Effector memory CD4-positive, alpha-beta T cell (primary cell): ENCODE results near the gene STIM2.

Experiments
- DNase-seq, 3 donors: peaks; one replicate each; pipeline ENCODE4 v3.0.0-alpha.2; 2020
- H3K27ac ChIP-seq: 2 replicates; pipeline ENCODE4 v1.7.0; 2013; ENCODE audit warnings: mild to moderate bottlenecking, low read length, moderate library complexity; ENCODE audit not compliant: insufficient read depth, poor library complexity, severe bottlenecking
- H3K27me3 ChIP-seq: replicated peaks from 2 replicates; pipeline ENCODE4 v1.7.0; 2013; ENCODE audit warnings: mild to moderate bottlenecking, low read length; ENCODE audit not compliant: insufficient read depth, control insufficient read depth, poor library complexity, severe bottlenecking
- H3K36me3 ChIP-seq: 2 replicates; pipeline ENCODE4 v1.7.0; 2013; ENCODE audit warnings: mild to moderate bottlenecking, low read length, moderate library complexity; ENCODE audit not compliant: control insufficient read depth, insufficient read depth
- H3K4me1 ChIP-seq: 2 replicates; pipeline ENCODE4 v1.7.0; 2013; ENCODE audit warnings: low read length, mild to moderate bottlenecking; ENCODE audit not compliant: control insufficient read depth, insufficient read depth, poor library complexity, severe bottlenecking
- H3K4me3 ChIP-seq: 2 replicates; pipeline ENCODE4 v1.7.0; 2013; ENCODE audit warnings: low read length, low read depth, mild to moderate bottlenecking; ENCODE audit not compliant: insufficient read depth, poor library complexity, severe bottlenecking
- H3K9me3 ChIP-seq: 2 replicates; pipeline ENCODE4 v1.7.0; 2013; ENCODE audit warnings: mild to moderate bottlenecking, low read length, moderate library complexity; ENCODE audit not compliant: control insufficient read depth

The STIM2 gene

DNA sequence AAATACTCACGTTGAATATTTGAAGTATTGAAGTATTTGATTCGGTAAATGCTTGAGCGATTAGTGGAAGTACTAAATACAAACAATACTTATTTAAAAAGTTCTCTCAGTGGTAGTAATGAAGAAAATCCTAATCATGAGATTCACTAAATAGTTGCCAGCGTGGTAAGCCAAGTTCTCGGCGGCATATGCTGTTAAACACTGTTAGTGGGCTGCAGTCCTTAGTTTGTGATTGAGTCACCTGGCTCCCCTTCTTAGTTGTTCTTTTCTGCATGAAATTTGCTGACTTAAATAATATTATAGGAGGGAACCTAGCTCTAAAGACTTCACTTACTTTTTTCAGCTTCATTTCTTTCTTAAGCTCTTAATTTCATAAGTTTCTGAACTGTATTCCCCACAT is 51.4 kb downstream of the STIM2 start:
- Histone ChIP-seq H3K4me3 (no peak overlapping the region), H3K9me3 (no peaks in the 10 kb centered on the region), H3K27me3 (no peaks in the 10 kb centered on the region), H3K4me1 (peaks cover 8% of the 10 kb centered on the region), H3K27ac (no peak overlapping the region), H3K36me3 (no peaks in the 10 kb centered on the region)
- DNase-seq = no peak

DNA sequence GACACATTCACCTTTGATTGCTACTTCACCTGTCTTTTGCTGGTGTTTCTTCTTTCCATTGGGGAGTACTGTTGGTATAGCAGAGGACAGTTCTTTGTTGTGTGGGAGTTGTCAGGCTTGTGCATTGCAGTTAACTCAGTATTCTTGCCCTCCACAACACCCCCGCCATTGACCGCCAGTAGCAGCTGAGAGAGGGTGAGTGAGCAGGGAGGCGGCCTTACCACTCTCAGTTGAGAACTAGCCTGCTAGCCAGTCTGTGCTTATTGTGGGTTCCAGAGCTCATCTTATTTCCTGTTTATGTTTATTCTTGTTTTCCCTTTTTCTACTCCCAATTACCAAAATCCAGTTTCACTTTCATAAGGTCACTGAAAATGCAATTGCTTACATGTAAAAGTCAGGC is 52.2 kb downstream of the STIM2 start:
- H3K4me1 ChIP-seq = peaks cover 8% of the 10 kb centered on the region
- no peak overlapping the region for H3K27ac ChIP-seq
- no peak overlapping the region for H3K4me3 ChIP-seq
- no peaks in the 10 kb centered on the region for H3K9me3 ChIP-seq
- H3K27me3 ChIP-seq = no peaks in the 10 kb centered on the region
- no peaks in the 10 kb centered on the region for H3K36me3 ChIP-seq
- DNase-seq = no peak

DNA sequence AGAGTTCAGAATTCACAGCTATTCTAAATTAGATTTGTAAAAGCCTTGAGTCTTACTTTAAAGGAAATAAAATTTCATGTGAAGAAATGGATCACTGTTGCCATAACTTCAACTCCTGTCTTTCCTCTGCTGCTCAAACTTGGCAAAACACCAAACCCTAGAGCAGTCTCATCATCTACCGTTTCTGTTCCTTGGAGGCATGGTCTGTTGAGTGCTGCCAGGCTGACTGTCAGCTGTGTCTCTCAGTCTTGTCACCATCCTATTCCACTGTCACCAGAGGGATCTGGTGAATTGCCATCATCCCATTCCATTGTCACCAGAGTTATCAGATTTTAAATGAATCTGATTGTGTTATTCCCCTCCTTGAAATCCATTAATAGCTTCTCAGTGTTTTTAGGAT is 55.6 kb downstream of the STIM2 start:
- H3K4me1 ChIP-seq = peaks cover 5% of the 10 kb centered on the region

DNA sequence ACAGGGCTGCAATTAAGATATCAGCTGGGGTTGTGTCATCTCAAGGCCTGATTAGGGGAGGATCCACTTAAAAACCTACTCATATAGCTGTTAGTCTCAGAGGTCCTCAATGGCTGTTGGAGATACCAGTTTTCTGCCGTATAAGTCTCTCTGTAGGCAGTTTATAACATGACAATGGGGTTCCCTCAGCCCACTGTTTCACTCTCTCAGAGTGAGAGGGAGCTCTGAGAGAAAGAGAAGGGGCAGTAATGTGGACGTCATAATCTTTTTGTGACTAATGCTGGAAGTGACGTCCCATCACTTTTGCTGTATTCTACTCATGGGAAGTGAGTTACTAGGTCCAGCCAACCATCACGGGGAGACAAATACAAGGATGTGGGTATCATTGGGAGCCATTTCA is 70.3 kb downstream of the STIM2 start:
- no peaks in the 10 kb centered on the region for H3K27me3 ChIP-seq
- H3K4me1 ChIP-seq = peaks cover 4% of the 10 kb centered on the region
- no peak overlapping the region for H3K27ac ChIP-seq
- DNase-seq = no peak
- no peak overlapping the region for H3K4me3 ChIP-seq
- no peaks in the 10 kb centered on the region for H3K36me3 ChIP-seq
- H3K9me3 ChIP-seq = no peaks in the 10 kb centered on the region

More for the DNA sequence above, 55.6 kb downstream of the STIM2 start:
- peaks cover 16% of the 10 kb centered on the region for H3K36me3 ChIP-seq
- H3K4me3 ChIP-seq = no peak overlapping the region
- no peaks in the 10 kb centered on the region for H3K27me3 ChIP-seq
- no peaks in the 10 kb centered on the region for H3K9me3 ChIP-seq
- H3K27ac ChIP-seq = no peak overlapping the region
- no peak for DNase-seq

DNA sequence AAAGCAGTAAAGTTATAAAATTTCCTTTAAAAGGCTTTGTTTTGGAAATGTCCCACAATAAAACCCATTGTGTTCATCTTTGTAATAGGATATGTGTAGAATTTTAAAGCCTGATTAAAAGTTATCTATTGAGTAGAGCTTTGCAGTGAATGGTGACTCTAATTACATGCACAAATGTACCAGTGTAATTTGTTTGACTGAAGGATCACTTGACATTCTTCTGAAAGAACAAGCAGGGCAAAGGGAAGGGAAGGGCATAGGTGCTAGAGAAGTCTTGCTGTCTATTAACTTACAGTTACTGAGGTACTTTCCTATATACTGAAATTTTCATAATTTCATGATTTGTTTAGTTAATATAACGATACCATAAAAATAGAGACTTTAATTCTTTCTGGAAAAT is 70.8 kb downstream of the STIM2 start:
- DNase-seq = no peak
- Histone ChIP-seq H3K36me3 (no peaks in the 10 kb centered on the region), H3K27me3 (no peaks in the 10 kb centered on the region), H3K27ac (no peak overlapping the region), H3K9me3 (no peaks in the 10 kb centered on the region), H3K4me1 (peaks cover 4% of the 10 kb centered on the region), H3K4me3 (no peak overlapping the region)

DNA sequence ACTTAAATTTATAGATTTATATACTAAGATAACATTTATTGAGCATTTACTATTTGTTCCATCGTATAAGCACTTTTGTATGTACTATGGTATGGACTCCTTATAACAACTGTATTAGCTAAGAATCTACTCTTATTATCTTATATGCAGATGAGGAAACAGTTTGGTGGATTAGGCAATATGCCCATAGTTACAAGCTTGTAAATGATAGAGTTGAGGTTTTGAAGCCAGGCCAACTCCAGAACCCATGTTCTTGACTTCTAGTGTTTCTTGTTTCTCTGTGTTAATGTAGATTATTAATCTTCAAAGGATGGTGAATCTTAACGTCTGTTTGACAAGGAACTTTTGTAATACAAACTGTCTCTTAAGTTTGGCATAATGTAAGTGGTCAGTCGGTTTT is 71.3 kb downstream of the STIM2 start:
- H3K4me1 ChIP-seq = peaks cover 4% of the 10 kb centered on the region
- no peak for DNase-seq
- no peaks in the 10 kb centered on the region for H3K36me3 ChIP-seq
- H3K4me3 ChIP-seq = no peak overlapping the region
- H3K27me3 ChIP-seq = no peaks in the 10 kb centered on the region
- H3K9me3 ChIP-seq = no peaks in the 10 kb centered on the region
- H3K27ac ChIP-seq = no peak overlapping the region

DNA sequence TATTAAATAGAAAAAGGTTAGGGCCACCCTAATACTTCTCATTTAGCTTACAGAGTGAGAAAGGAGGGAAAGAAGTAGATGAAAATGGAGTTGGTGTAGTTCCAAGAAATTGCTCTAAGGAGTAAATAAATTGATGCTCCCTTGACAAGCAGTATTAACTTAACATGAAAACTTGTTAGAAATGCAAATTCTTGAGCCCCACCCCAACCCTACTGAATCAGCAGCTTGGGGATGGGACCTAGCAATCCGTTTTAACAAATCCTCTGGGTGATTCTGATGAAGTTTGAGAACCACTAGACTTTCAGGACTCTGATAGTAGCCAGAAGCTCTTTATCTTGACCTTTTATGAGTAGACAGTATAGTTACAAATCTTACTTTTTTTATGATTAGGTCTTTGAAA is 74.8 kb downstream of the STIM2 start:
- H3K27ac ChIP-seq = no peak overlapping the region
- H3K4me1 ChIP-seq = peaks cover 4% of the 10 kb centered on the region
- no peak overlapping the region for H3K4me3 ChIP-seq
- H3K27me3 ChIP-seq = no peaks in the 10 kb centered on the region
- no peak for DNase-seq
- no peaks in the 10 kb centered on the region for H3K36me3 ChIP-seq
- H3K9me3 ChIP-seq = no peaks in the 10 kb centered on the region

DNA sequence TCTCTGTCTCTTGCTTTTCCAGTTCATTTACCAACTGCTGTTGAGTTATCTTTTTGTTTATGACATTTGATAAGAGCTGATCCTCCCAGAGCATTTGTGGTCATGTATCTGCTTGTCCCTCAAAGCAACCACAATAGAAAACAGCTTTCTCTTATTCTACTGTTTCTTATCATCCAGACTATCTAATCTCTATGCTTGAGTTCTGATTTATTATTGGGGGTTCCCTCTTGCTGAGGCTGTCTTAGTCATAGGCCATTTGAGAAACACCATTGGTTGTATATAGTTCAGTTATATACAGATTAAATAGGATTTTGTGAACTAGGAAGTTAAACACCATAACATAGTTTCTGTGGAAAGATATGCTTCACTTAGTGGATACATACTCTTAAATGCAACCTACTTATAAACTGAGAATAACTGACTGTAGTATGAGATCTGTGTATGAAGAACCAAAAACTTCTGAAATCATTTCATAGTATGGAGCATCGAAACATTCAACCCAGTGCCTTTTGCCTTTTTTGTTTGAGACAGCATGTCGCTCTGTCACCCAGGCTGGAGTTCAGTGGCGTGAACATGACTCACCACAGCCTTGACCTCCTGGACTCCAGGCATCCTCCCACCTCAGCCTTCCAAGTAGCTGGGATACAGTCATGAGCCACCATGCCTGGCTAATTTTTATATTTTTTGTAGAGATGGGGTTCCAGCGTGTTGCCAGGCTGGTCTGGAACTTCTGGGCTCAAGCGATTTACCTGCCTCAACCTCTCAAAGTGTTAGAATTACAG is 75.8 kb downstream of the STIM2 start:
- Histone ChIP-seq H3K4me3 (no peak overlapping the region), H3K27me3 (no peaks in the 10 kb centered on the region), H3K27ac (no peak overlapping the region), H3K36me3 (no peaks in the 10 kb centered on the region), H3K4me1 (peaks cover 4% of the 10 kb centered on the region), H3K9me3 (no peaks in the 10 kb centered on the region)
- no peak for DNase-seq

DNA sequence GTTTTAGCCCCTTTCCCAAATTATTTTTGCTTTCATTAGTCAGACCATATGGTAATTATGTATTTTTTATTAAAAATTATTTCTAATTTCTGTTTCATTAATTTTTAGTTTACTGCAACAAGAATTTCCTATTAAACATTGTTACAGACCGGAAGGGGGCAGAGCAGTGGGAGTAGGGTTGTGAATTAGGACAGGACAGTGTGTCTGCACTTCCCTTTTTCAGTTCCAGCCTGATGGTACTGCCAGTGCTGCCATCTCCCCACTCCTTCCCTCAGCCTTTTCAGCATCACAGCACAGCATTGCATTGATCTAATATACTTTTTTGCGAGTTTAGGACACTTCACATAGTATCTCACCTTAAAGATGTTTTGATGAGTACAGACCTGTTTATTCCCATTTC is 76.5 kb downstream of the STIM2 start:
- Histone ChIP-seq H3K4me1 (peaks cover 4% of the 10 kb centered on the region), H3K27ac (no peak overlapping the region), H3K27me3 (no peaks in the 10 kb centered on the region), H3K4me3 (no peak overlapping the region), H3K36me3 (no peaks in the 10 kb centered on the region), H3K9me3 (no peaks in the 10 kb centered on the region)
- DNase-seq = no peak

DNA sequence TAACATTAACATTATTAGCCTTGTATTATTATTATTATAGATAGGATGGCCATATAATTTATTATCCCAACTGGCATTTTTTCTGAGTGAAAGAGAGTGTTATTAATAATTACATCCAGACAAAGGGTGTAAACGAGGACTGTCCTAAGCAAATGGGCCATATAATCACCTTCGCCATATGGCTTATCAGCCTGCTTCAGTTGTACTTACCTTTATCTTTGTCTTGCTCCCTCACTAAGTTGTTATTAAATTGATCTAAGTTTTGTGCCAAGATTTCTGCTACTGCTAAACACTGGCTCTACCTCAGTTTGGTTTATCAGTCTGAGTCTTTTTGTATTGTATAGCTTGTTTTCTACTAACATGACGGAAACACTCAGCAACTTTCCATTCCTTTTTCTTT is 76.9 kb downstream of the STIM2 start:
- H3K27ac ChIP-seq = no peak overlapping the region
- H3K36me3 ChIP-seq = no peaks in the 10 kb centered on the region
- no peaks in the 10 kb centered on the region for H3K27me3 ChIP-seq
- peaks cover 4% of the 10 kb centered on the region for H3K4me1 ChIP-seq
- no peaks in the 10 kb centered on the region for H3K9me3 ChIP-seq
- no peak overlapping the region for H3K4me3 ChIP-seq
- DNase-seq = no peak
